B cell (primary cell): ENCODE measurements around the gene MZB1. TPM values are rescaled to one million over a fixed set of nuclear protein-coding genes. Genes with fewer than 3 reads are reported as not detected.

Experiments used
- ATAC-seq: fragments of 200-7000 bp; cut with Tn5 transposase; one replicate; pipeline ENCODE4 v1.10.0; 2021; ENCODE audit warnings: low read depth, mild to moderate bottlenecking, moderate number of reproducible peaks, moderate library complexity
- CTCF ChIA-PET: fragments of 350-600 bp; sonication (Branson Sonifier 250); formaldehyde crosslinking; loops from one replicate; lab custom pipeline; 2021; ENCODE audit warnings: antibody characterized with exemption, inconsistent platforms; lab: Charles Lee
- POLR2A ChIA-PET: fragments of 350-600 bp; sonication (Branson Sonifier 250); formaldehyde crosslinking; loops from one replicate; lab custom pipeline; 2021; ENCODE audit warnings: antibody characterized with exemption; lab: Charles Lee
- DNase-seq: peaks from one replicate; pipeline ENCODE4 v3.0.0; 2013
- H2AFZ ChIP-seq: 2 replicates; pipeline ENCODE4 v1.6.1; 2012; ENCODE audit warnings: mild to moderate bottlenecking, low read depth, low read length; ENCODE audit not compliant: insufficient read depth, poor library complexity, severe bottlenecking
- H3K27ac ChIP-seq, 2 donors: 1 replicate in 1 of 2; 2 replicates in 1 of 2; pipeline ENCODE4 v1.5.1; 2012 to 2013; ENCODE audit warnings: low read length in 2 of 2, mild to moderate bottlenecking in 2 of 2, moderate library complexity in 1 of 2
- H3K27me3 ChIP-seq, 4 experiments: fragments of 200-600 bp in 1 of 4; sonication (generic) in 1 of 4; replicated peaks in 1 of 4; 1 replicate in 2 of 4; 2 replicates in 2 of 4; pipeline versions ENCODE4 v1.6.1 to v1.7.0; 2013 to 2016; ENCODE audit warnings: low read length in 3 of 4, mild to moderate bottlenecking in 2 of 4, mixed read lengths in 1 of 4, moderate library complexity in 1 of 4; ENCODE audit not compliant: insufficient read depth in 4 of 4, control insufficient read depth in 3 of 4; ENCODE audit errors: control extremely low read depth in 1 of 4
- H3K36me3 ChIP-seq, 2 experiments: replicated peaks in 1 of 2; 1 replicate in 1 of 2; 2 replicates in 1 of 2; pipeline versions ENCODE4 v1.6.1 to v1.7.1; 2013; ENCODE audit warnings: low read length in 1 of 2; ENCODE audit not compliant: insufficient read depth in 2 of 2, control insufficient read depth in 1 of 2; ENCODE audit errors: control extremely low read depth in 1 of 2, extremely low read depth in 1 of 2
- H3K4me1 ChIP-seq, 2 donors: fragments of 200-600 bp in 1 of 2; sonication (generic) in 1 of 2; 1 replicate in 1 of 2; 2 replicates in 1 of 2; pipeline versions ENCODE4 v1.5.1 to v1.6.1; 2013 to 2017; ENCODE audit warnings: low read length in 2 of 2; ENCODE audit not compliant: control insufficient read depth in 2 of 2, insufficient read depth in 2 of 2
- H3K4me2 ChIP-seq: replicated peaks from 2 replicates; pipeline ENCODE3; 2012; ENCODE audit warnings: mild to moderate bottlenecking, low read depth, low read length; ENCODE audit not compliant: poor library complexity, severe bottlenecking
- H3K4me3 ChIP-seq, 5 experiments: fragments of 200-600 bp in 1 of 5; sonication (generic) in 1 of 5; 1 replicate in 3 of 5; 2 replicates in 2 of 5; pipeline versions ENCODE4 v1.5.1 to v1.7.0; 2011 to 2016; ENCODE audit warnings: low read length in 4 of 5, mild to moderate bottlenecking in 4 of 5, low read depth in 2 of 5, control low read depth in 1 of 5, moderate library complexity in 1 of 5; ENCODE audit not compliant: insufficient read depth in 1 of 5; ENCODE audit errors: control extremely low read depth in 1 of 5, extremely low read depth in 1 of 5
- H3K79me2 ChIP-seq: fragments of 200-600 bp; sonication (generic); one replicate; pipeline ENCODE4 v1.6.0; 2016; ENCODE audit warnings: low read length; ENCODE audit not compliant: control insufficient read depth, insufficient read depth
- H3K9ac ChIP-seq: fragments of 200-600 bp; sonication (generic); 2 replicates; pipeline ENCODE4 v1.6.1; 2017; ENCODE audit warnings: mild to moderate bottlenecking, low read length, moderate library complexity
- H3K9me3 ChIP-seq, 3 donors: one replicate each; pipeline versions ENCODE4 v1.6.1 to v1.7.1; 2013; ENCODE audit warnings: low read length in 2 of 3; ENCODE audit not compliant: control insufficient read depth in 2 of 3, insufficient read depth in 1 of 3; ENCODE audit errors: control extremely low read depth in 1 of 3
- H4K20me1 ChIP-seq: 2 replicates; pipeline ENCODE4 v1.6.0; 2012; ENCODE audit warnings: mild to moderate bottlenecking, low read length; ENCODE audit not compliant: insufficient read depth, control insufficient read depth, poor library complexity, severe bottlenecking
- H3K27ac Mint-ChIP-seq: one replicate; pipeline ENCODE4 v1.8.0; 2021; ENCODE audit warnings: mixed read lengths
- H3K27me3 Mint-ChIP-seq: one replicate; pipeline ENCODE4 v1.8.0; 2021; ENCODE audit warnings: mixed read lengths
- H3K4me1 Mint-ChIP-seq: one replicate; pipeline ENCODE4 v1.8.0; 2021; ENCODE audit warnings: mixed read lengths
- H3K4me3 Mint-ChIP-seq: one replicate; pipeline ENCODE4 v1.8.0; 2021; ENCODE audit warnings: mixed read lengths
- H3K9me3 Mint-ChIP-seq: one replicate; pipeline ENCODE4 v1.8.0; 2022; ENCODE audit warnings: mixed read lengths; ENCODE audit not compliant: insufficient read depth
- CTCF ChIP-seq: fragments of 200-600 bp; IDR thresholded peaks from one replicate; pipeline ENCODE4 v1.8.0; 2022; ENCODE audit warnings: antibody characterized with exemption, mild to moderate bottlenecking
- EZH2 ChIP-seq: IDR thresholded peaks from 2 replicates; pipeline ENCODE4 v1.6.1; 2012; ENCODE audit warnings: borderline replicate concordance, low read depth, mild to moderate bottlenecking, moderate library complexity, low read length; ENCODE audit not compliant: insufficient read depth, poor library complexity, severe bottlenecking
- WGBS: methylation state at CpG from one replicate; pipeline ENCODE4 v1.1.5; 2013; ENCODE audit warnings: missing lambda C conversion rate; ENCODE audit not compliant: insufficient coverage; 5-methylcytosine and 5-hydroxymethylcytosine counted together
- intact Hi-C: fragments of 100-400 bp; cut with micrococcal nuclease; formaldehyde crosslinking; loops from one replicate; pipeline ENCODE4 v1.10.0; 2022
- polyA plus RNA-seq: library from polyadenylated mRNA; depleted of rRNA; stranded (reverse); fragments of >200 nt; gene quantifications from 2 replicates; pipeline ENCODE4 v1.2.3, GENCODE V29; 2012
- total RNA-seq, 2 donors: library from RNA; stranded (reverse); fragments of 120-200 nt in 1 of 2; gene quantifications; 1 replicate in 1 of 2; 2 replicates in 1 of 2; pipeline versions ENCODE4 v1.2.3 to v1.2.4, GENCODE V29; 2013 to 2022

MZB1 gene
- total and polyA plus RNA-seq, 2 donors (not counting 1 experiment from before 2014, with no cell fraction given) = 72.2 to 306 TPM

- no peaks in the 10 kb centered on the region for H3K27me3 ChIP-seq
- intact Hi-C loops = no loop called here
- no peaks in the 10 kb centered on the region for H3K36me3 ChIP-seq
- peaks cover 5% of the 10 kb centered on the region for H3K4me1 Mint-ChIP-seq
- no peaks in the 10 kb centered on the region for H3K27me3 Mint-ChIP-seq
- no peaks in the 10 kb centered on the region for H4K20me1 ChIP-seq
- H3K27ac ChIP-seq = no peak overlapping the region
- H3K4me2 ChIP-seq = no peak overlapping the region
- peaks cover 5% of the 10 kb centered on the region in 2 donors for H3K4me1 ChIP-seq
- ChIA-PET POLR2A (no interaction called here), CTCF (interaction anchor here (1.9 kb wide), 1 partner anchor 10 kb away, joined by 8 read pairs; no protein-coding TSS in a partner anchor)
- no peak overlapping the region for H3K4me3 Mint-ChIP-seq
- no peak overlapping the region for H3K27ac Mint-ChIP-seq
- peaks cover 4% of the 10 kb centered on the region for H3K79me2 ChIP-seq
- ATAC-seq (no peak), DNase-seq (no peak)
- no peak overlapping the region for H3K4me3 ChIP-seq
- TF ChIP-seq CTCF (no peak), EZH2 (no peak)
- no peaks in the 10 kb centered on the region for H3K9me3 ChIP-seq
- whole genome bisulfite sequencing = 96% methylated on average over 6 of the region's 6 CpGs
- no peak overlapping the region for H3K9ac ChIP-seq
- no peaks in the 10 kb centered on the region for H3K9me3 Mint-ChIP-seq
- no peak overlapping the region for H2AFZ ChIP-seq
These were observed 23.4 kb upstream of the MZB1 start for GRCh38 chr5:139413153-139413552.

GRCh38 chr5:139410993-139411828 is 21.5 kb upstream of the MZB1 start:
- no peak overlapping the region for H3K27ac ChIP-seq
- no peak overlapping the region for H2AFZ ChIP-seq
- no peaks in the 10 kb centered on the region for H4K20me1 ChIP-seq
- Mint-ChIP-seq H3K4me1 (peaks cover 17% of the 10 kb centered on the region), H3K4me3 (no peak overlapping the region), H3K27me3 (no peaks in the 10 kb centered on the region), H3K27ac (no peak overlapping the region), H3K9me3 (no peaks in the 10 kb centered on the region)
- H3K36me3 ChIP-seq = no peaks in the 10 kb centered on the region
- no peaks in the 10 kb centered on the region for H3K9me3 ChIP-seq
- H3K9ac ChIP-seq = no peak overlapping the region
- DNase-seq = no peak
- ChIA-PET CTCF (interaction anchor here (0.6 to 7.3 kb wide), 8 partner anchors 10 to 420 kb away, joined by 3 to 43 read pairs (median 4); partner anchors contain the start of gene MATR3), POLR2A (no interaction called here)
- intact Hi-C loops = no loop called here
- ATAC-seq = no peak
- no peaks in the 10 kb centered on the region for H3K27me3 ChIP-seq
- no peak overlapping the region for H3K4me3 ChIP-seq
- no peak for TF ChIP-seq CTCF
- no peak for TF ChIP-seq EZH2
- 97% methylated on average over 10 of the region's 17 CpGs for WGBS
- no peak overlapping the region for H3K4me2 ChIP-seq
- H3K79me2 ChIP-seq = peaks cover 4% of the 10 kb centered on the region
- peaks cover 22 to 23% of the 10 kb centered on the region in 2 donors for H3K4me1 ChIP-seq
